GM21515 (cell line): Measurements from ENCODE around the gene PARD6A.
A peak's percentile ranks its signal among the peaks of the same experiment; 100 is the strongest.

Source experiments
- ATAC-seq: cut with Tn5 transposase; IDR thresholded peaks from one replicate; pipeline ENCODE4 v1.9.1; 2021; ENCODE audit not compliant: unreplicated experiment

Gene PARD6A

DNA sequence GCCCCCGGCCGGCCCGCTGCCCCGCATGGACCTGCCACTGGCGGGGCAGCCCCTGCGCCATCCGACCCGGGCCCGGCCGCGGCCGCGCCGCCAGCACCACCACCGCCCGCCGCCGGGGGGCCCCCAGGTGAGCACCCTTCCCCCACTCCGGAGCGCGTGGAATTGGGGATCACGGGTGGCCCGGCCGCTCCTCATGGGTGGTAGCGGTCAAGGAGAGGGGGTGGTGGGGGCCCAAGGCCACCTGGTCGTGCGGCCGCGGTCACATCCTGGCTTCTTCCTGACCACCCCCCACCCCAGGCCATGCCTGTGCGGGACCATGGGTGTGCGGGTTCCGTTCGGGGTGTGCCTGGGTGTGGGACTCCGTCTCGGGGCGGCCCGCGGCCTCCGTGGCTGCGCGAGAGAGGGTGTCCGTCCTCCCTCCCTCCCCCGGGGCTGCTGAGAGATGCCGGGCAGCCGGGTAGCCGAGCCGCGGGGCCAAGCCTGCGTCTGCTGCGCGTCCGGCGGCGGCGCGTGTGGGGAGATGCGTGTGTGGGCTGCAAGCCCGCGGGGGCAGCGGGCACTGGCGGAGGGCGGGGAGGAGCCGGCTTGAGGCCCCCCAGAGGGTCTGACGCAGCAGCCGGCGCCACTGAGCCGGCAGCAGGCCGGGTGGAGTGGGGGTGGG, 7.5 kb upstream of the PARD6A start:
- ATAC-seq: no peak

GRCh38 chr16:67653789-67654402, 6.9 kb upstream of the PARD6A start:
- no peak for ATAC-seq

DNA sequence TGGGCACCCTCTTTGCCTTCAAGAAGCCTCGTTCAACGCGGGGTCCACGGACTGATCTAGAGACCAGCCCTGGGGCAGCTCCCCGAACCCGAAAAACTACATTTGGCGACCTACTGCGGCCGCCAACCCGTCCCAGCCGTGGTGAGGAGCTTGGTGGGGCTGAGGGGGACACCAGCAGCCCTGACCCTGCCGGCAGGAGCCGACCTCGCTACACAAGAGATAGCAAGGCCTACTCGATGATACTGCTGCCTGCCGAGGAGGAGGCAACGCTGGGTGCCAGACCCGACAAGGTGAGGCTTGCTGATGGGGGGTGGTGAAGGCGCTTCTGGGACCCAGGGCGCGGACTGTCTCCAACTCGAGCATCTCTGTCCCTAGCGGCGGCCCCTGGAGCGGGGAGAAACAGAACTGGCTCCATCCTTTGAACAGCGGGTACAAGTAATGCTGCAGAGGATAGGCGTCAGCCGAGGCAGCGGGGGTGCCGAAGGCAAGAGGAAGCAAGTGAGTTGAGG, 6.3 kb upstream of the PARD6A start:
- ATAC-seq: no peak

DNA sequence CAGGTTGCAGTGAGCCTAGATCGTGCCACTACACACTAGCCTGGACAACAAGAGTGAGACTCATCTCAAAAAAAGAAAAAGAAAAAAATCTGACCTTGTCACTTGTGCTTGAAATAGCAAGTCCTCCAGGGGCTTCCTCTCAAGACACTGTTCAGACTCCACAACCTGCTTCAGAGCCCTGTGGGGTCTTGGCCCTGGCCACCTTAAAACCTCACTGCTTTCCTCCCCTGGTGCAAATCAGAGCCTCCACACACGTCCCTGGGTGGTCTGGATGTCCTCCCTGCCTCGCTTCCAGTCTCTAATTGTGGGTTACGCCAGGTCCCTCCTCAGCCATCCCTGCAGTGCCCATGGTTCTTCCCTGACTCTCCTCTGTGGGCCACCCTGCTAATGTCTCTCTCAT, 5.4 kb upstream of the PARD6A start:
- ATAC-seq: no peak

- no peak for ATAC-seq
Observed at GRCh38 chr16:67656344-67657016, 4.3 kb upstream of the PARD6A start.

GRCh38 chr16:67657017-67657608, 3.6 kb upstream of the PARD6A start:
- ATAC-seq: no peak

- ATAC-seq: no peak
Observed at GRCh38 chr16:67657751-67658518, 2.8 kb upstream of the PARD6A start.

DNA sequence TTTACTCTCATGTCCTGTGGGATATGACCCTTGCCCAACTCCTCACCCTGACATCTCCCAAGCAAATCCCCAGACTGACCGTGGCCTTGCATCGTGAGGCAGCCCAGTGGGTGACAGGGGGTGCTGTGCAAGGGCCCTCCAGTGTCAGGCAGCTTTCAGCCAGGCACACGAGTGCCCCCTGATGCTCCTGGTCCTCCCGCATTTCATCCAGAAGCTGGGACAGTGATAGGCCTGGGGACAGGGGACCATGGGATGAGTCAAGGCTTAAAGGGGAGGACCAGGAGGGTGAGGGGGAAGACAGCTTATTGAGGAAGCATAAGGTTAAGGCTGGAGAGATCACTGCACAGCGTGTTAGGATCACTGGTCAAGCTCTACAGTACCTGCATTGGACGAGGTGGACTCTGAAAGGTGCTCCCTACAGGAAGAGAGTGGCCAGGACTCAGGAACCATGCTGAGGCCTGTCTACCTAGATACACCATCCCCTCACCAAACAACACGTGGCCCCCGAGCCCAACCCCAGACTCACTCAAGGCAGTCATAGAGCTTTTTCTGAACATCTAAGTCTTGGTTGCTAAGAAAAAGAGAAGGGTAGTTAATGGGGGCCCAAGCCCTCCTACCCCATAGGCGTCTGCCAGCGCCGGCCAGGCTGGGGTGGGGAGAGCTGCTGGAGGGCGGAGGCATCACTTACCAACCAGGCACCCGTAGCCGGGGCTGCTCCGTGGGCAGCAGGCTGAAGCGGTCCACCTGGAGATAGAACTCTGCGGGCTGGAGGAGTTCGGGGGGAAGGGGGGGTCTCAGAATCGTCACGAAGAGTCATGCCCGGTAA, 1.7 kb upstream of the PARD6A start:
- ATAC-seq: no peak

GRCh38 chr16:67659675-67660563, 841 bp upstream of the PARD6A start, which contains the start of gene ACD:
TSS of gene ACD (minus strand) at chr16:67660260. CDS start at chr16:67660220, 40 bp downstream.
- ATAC-seq: peak; percentile 45

- no peak for ATAC-seq
Observed at GRCh38 chr16:67661101-67661761, 471 bp downstream of the PARD6A start.

DNA sequence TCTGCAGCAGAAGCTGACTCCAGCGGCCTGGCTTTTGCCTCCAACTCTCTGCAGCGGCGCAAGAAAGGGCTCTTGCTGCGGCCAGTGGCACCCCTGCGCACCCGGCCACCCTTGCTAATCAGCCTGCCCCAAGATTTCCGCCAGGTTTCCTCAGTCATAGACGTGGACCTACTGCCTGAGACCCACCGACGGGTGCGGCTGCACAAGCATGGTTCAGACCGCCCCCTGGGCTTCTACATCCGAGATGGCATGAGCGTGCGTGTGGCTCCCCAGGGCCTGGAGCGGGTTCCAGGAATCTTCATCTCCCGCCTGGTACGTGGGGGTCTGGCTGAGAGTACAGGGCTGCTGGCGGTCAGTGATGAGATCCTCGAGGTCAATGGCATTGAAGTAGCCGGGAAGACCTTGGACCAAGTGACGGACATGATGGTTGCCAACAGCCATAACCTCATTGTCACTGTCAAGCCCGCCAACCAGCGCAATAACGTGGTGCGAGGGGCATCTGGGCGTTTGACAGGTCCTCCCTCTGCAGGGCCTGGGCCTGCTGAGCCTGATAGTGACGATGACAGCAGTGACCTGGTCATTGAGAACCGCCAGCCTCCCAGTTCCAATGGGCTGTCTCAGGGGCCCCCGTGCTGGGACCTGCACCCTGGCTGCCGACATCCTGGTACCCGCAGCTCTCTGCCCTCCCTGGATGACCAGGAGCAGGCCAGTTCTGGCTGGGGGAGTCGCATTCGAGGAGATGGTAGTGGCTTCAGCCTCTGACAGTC, 1.3 kb downstream of the PARD6A start:
- no peak for ATAC-seq

DNA sequence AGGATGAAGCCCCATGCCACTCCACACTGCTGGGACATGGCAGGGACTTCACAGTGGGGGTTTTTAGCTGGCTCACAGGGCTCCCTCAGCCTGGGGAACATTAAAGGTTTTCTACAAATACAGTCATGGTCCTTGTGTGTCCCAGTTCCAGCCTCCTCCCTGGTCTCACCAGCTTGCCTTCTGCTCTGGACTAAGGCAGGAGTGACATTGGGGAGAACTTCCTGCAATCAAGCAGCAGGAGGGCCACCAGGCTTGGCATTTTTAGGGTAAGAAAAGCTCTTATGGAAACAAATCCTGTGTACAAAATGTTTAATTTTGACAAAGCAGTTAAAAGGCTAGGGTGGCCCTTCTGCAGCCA, 1.9 kb downstream of the PARD6A start:
- ATAC-seq: no peak

DNA sequence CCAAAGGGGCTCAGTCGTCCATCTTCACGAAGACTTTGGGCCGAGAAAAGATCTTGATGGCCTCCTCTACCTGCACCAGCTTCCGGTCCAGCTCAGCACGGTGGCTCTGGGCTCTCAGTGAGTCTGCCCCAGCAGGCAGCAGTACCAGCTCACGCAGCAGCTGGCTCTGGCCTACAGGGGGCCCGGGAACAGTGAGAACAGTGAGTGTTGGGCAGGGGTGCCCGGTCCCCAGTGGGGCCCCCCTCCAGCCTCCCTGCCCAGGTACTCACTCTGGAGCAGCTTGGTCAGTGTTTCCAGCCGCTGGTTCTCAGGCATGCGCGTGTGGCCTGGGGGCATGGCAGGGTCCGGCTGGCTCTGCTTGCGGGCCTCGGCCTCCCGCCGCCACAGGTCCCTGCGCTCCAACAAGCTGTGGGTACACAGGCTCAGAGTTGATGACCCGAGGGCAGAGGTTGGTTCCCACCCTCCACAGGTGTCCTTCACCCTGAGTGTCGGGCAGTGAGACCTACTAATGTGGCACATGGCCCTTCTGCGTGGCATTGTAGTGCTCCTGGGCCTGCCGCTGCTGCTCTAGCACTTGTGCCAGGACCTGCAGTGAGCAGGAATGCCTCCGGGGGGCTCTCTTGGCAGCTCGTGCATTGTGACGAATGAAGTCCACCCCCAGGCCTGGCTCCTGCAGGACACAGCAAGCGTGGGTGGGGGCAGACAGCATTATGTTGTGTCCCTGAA, 2.6 kb downstream of the PARD6A start:
- ATAC-seq: no peak

- no peak for ATAC-seq
Observed at GRCh38 chr16:67663877-67664222, 3.1 kb downstream of the PARD6A start.

GRCh38 chr16:67664258-67664657, 3.5 kb downstream of the PARD6A start:
- ATAC-seq: no peak

GRCh38 chr16:67664871-67665270, 4.1 kb downstream of the PARD6A start:
- no peak for ATAC-seq

GRCh38 chr16:67665598-67665997, 4.8 kb downstream of the PARD6A start:
- ATAC-seq: no peak
